Panc1 (cell line): ENCODE measurements around the gene PDILT. TPM values are rescaled to one million over a fixed set of nuclear protein-coding genes. Genes with fewer than 3 reads are reported as not detected.

Source experiments
- ATAC-seq: fragments of 200-7000 bp; cut with Tn5 transposase; 2 replicates; pipeline ENCODE4 v1.9.1; 2020; ENCODE audit warnings: mild to moderate bottlenecking, moderate library complexity
- BruUV-seq: library from RNA; stranded (reverse); fragments of 400-500 nt; replicated peaks from 2 replicates; lab custom pipeline; 2021; lab: Mats Ljungman, UMichigan
- CTCF ChIA-PET: fragments of 300-600 bp; sonication (Branson Sonifier 250); formaldehyde crosslinking; loops from one replicate; lab custom pipeline; 2022; ENCODE audit warnings: antibody characterized with exemption; lab: Charles Lee
- POLR2A ChIA-PET: fragments of 300-600 bp; sonication (Branson Sonifier 250); formaldehyde crosslinking; loops from one replicate; lab custom pipeline; 2022; ENCODE audit warnings: antibody characterized with exemption; lab: Charles Lee
- DNase-seq: peaks from one replicate; pipeline ENCODE4 v3.0.0-alpha.2; 2010; ENCODE audit warnings: low read depth, low spot score
- H3K27ac ChIP-seq: 2 replicates; pipeline ENCODE4 v1.5.1; 2011; ENCODE audit warnings: mild to moderate bottlenecking, low read length, inconsistent platforms
- H3K27me3 ChIP-seq: fragments of 200-500 bp; sonication (Bioruptor generic); 2 replicates; pipeline ENCODE4 v1.6.0; 2014; ENCODE audit warnings: low read length, inconsistent platforms; ENCODE audit not compliant: control insufficient read depth, insufficient read depth
- H3K36me3 ChIP-seq: fragments of 200-500 bp; sonication (Bioruptor generic); 2 replicates; pipeline ENCODE4 v1.5.1; 2014; ENCODE audit warnings: inconsistent platforms, mild to moderate bottlenecking, low read length, moderate library complexity; ENCODE audit not compliant: control insufficient read depth, insufficient read depth
- H3K4me1 ChIP-seq: 2 replicates; pipeline ENCODE4 v1.5.1; 2011; ENCODE audit warnings: inconsistent platforms, mild to moderate bottlenecking, low read length, moderate library complexity; ENCODE audit not compliant: control insufficient read depth, insufficient read depth
- H3K4me3 ChIP-seq, 2 experiments: 2 replicates each; pipeline ENCODE4 v1.5.1; 2011 to 2012; ENCODE audit warnings: low read depth in 2 of 2, low read length in 2 of 2, mild to moderate bottlenecking in 2 of 2, inconsistent platforms in 1 of 2, moderate library complexity in 1 of 2
- H3K9me3 ChIP-seq: fragments of 200-500 bp; sonication (Bioruptor generic); 2 replicates; pipeline ENCODE4 v1.5.1; 2014; ENCODE audit warnings: low read depth, mild to moderate bottlenecking, inconsistent platforms, low read length, moderate library complexity; ENCODE audit not compliant: control insufficient read depth, insufficient read depth
- CTCF ChIP-seq: fragments of 450-650 bp; IDR thresholded peaks from 2 replicates; pipeline ENCODE4 v1.5.1; 2017; ENCODE audit warnings: mild to moderate bottlenecking
- POLR2AphosphoS5 ChIP-seq: IDR thresholded peaks from 2 replicates; pipeline ENCODE4 v1.6.1; 2012; ENCODE audit warnings: mild to moderate bottlenecking, low read depth, low read length, moderate library complexity
- REST ChIP-seq, 2 experiments: IDR thresholded peaks; 2 replicates each; pipeline ENCODE4 v1.6.1; 2011 to 2012; ENCODE audit warnings: low read depth in 2 of 2, control low read depth in 1 of 2, low read length in 1 of 2, mild to moderate bottlenecking in 1 of 2, moderate library complexity in 1 of 2; ENCODE audit not compliant: insufficient read depth in 1 of 2
- SIN3A ChIP-seq: IDR thresholded peaks from 2 replicates; pipeline ENCODE4 v1.6.1; 2012; ENCODE audit warnings: low read depth, mild to moderate bottlenecking, low read length, moderate library complexity, borderline replicate concordance; ENCODE audit not compliant: insufficient read depth
- TCF7L2 ChIP-seq: IDR thresholded peaks from 2 replicates; pipeline ENCODE4 v1.6.1; 2011; ENCODE audit warnings: mild to moderate bottlenecking, low read depth, low read length, inconsistent platforms
- in situ Hi-C: cut with HindIII; loops from 2 replicates; pipeline ENCODE4 v1.10.0; 2016; ENCODE audit warnings: low sequenced_read_pairs, low pct_unique_long_range_greater_than_20kb
- intact Hi-C: fragments of 100-400 bp; cut with micrococcal nuclease; formaldehyde crosslinking; loops from one replicate; pipeline ENCODE4 v1.10.0; 2022; ENCODE audit not compliant: unreplicated experiment
- total RNA-seq: library from RNA; stranded (reverse); gene quantifications from one replicate; pipeline ENCODE4 v1.2.1, GENCODE V29; 2021; ENCODE audit not compliant: unreplicated experiment

The PDILT gene
- total RNA-seq, 1 experiment from 2014 or later: not detected

GRCh38 chr16:20402651-20403050 is 1.9 kb downstream of the PDILT start:
- ChIA-PET POLR2A (no interaction called here), CTCF (no interaction called here)
- BruUV-seq: no TSS peak
- in situ Hi-C loops: no loop called here
- no peak for DNase-seq
- Histone ChIP-seq H3K4me1 (no peaks in the 10 kb centered on the region), H3K27ac (no peak overlapping the region), H3K27me3 (peaks cover 2% of the 10 kb centered on the region; the same call in 1 of the 2 replicates), H3K9me3 (no peaks in the 10 kb centered on the region), H3K36me3 (no peaks in the 10 kb centered on the region), H3K4me3 (no peak overlapping the region)
- no peak for ATAC-seq
- intact Hi-C loops: no loop called here
- TF ChIP-seq POLR2AphosphoS5 (no peak), SIN3A (no peak), REST (IDR thresholded peaks at IDR 0.05; ENCODE audit: insufficient read depth in 1 of 2, low read depth in 2 of 2, low read length in 1 of 2) (no peak), CTCF (no peak), TCF7L2 (no peak)

- Histone ChIP-seq H3K9me3 (no peaks in the 10 kb centered on the region), H3K4me3 (no peak overlapping the region), H3K36me3 (no peaks in the 10 kb centered on the region), H3K27ac (no peak overlapping the region), H3K4me1 (no peaks in the 10 kb centered on the region), H3K27me3 (peaks cover 2% of the 10 kb centered on the region; the same call in 1 of the 2 replicates)
- 0 out of 2 replicates have a peak, but pooled peaks have one; percentile 30 for ATAC-seq
- no peak for DNase-seq
- POLR2A ChIA-PET: no interaction called here
- in situ Hi-C loops (no loop called here), intact Hi-C loops (no loop called here)
- TF ChIP-seq SIN3A (no peak), TCF7L2 (no peak), REST (IDR thresholded peaks at IDR 0.05; ENCODE audit: insufficient read depth in 1 of 2, low read depth in 2 of 2, low read length in 1 of 2) (no peak), POLR2AphosphoS5 (no peak)
- CTCF ChIA-PET: interaction anchor here (0.6 to 0.7 kb wide), 2 partner anchors 16 to 1443 kb away, joined by 3 to 6 read pairs; no protein-coding TSS in a partner anchor
- no TSS peak for BruUV-seq
Measured at GRCh38 chr16:20401475-20402016, 3.0 kb downstream of the PDILT start.
